Measurements from ENCODE around the gene SLC7A6OS. TPM values are rescaled to one million over a fixed set of nuclear protein-coding genes. Genes with fewer than 3 reads are reported as not detected.

The SLC7A6OS gene
- total RNA-seq, 1 donor from 2014 or later, result 42.0 TPM

- H3K4me1 Mint-ChIP-seq, result peaks cover 10% of the 10 kb centered on the region
Observed at GRCh38 chr16:68296291-68296690, 14.5 kb downstream of the SLC7A6OS start.

DNA sequence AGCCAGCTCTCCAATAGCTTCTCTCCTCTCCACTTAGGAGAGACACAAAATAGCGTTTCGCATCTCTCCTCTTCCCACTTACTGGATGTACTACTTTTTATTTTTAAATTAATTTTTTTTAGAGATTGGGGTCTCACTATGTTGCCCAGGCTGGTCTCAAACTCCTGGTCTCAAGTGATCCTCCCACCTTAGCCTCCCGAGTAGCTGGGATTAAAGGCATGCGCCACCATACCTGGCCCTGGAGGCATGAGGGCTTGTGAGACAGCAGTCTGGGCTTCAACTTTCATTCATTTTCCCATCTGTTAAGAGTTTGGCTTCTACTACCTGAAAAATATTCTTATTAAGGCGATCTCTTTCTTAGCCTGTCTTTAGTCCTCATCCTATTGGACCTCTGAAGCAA, 18.3 kb downstream of the SLC7A6OS start:
- Mint-ChIP-seq H3K9me3 (no peaks in the 10 kb centered on the region), H3K36me3 (ENCODE audit: low read depth) (peaks cover 80% of the 10 kb centered on the region), H3K27ac (no peak overlapping the region), H3K27me3 (no peaks in the 10 kb centered on the region), H3K4me1 (peaks cover 43% of the 10 kb centered on the region), H3K4me3 (no peak overlapping the region)
- DNase-seq (no peak), ATAC-seq (ENCODE audit: low read depth) (no peak)
- POLR2A ChIA-PET, result no interaction called here
- CTCF ChIA-PET, result interaction anchor here (11.0 kb wide), 1 partner anchor 30 kb away, joined by 166 read pairs; the partner anchor contains the start of gene SLC7A6
- intact Hi-C loops (cut with micrococcal nuclease), result no loop called here
- TF ChIP-seq CTCF (IDR thresholded peaks at IDR 0.05), result no peak

More at GRCh38 chr16:68296291-68296690, 14.5 kb downstream of the SLC7A6OS start:
- Mint-ChIP-seq H3K9me3 (no peaks in the 10 kb centered on the region), H3K36me3 (ENCODE audit: low read depth) (peaks cover 93% of the 10 kb centered on the region), H3K4me3 (no peak overlapping the region), H3K27me3 (no peaks in the 10 kb centered on the region), H3K27ac (no peak overlapping the region)
- ATAC-seq (ENCODE audit: low read depth) (no peak), DNase-seq (no peak)
- no peak for TF ChIP-seq CTCF (IDR thresholded peaks at IDR 0.05)
- intact Hi-C loops (cut with micrococcal nuclease), result no loop called here
- CTCF ChIA-PET, result interaction anchor here (0.8 to 1.8 kb wide), 2 partner anchors 32 to 34 kb away, joined by 4 to 6 read pairs; partner anchors contain the start of gene SLC7A6
- POLR2A ChIA-PET, result no interaction called here

DNA sequence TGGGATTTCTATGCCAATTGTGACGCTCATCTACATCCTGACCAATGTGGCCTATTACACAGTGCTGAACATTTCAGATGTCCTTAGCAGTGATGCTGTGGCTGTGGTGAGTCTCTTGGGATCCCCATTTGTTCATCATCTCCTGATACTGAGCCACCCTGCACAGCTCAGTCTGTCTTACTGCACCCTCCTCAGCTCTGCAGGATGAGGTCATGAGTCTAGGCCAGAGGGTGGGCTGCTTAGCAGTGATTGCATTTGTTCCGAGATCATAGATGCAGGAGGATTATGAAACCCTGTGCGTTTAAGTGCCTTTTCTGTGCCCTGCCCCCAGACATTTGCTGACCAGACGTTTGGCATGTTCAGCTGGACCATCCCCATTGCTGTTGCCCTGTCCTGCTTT, 19.5 kb downstream of the SLC7A6OS start:
- H3K4me1 Mint-ChIP-seq, result peaks cover 55% of the 10 kb centered on the region
- ChIA-PET POLR2A (interaction anchor here (1.2 to 3.8 kb wide), 2 partner anchors 20 to 28 kb away, joined by 3 to 59 read pairs; partner anchors contain the start of genes PRMT7, SLC7A6 and SLC7A6OS), CTCF (interaction anchor here (1.0 to 11.0 kb wide), 3 partner anchors 19 to 37 kb away, joined by 3 to 166 read pairs (median 9); partner anchors contain the start of genes PRMT7, SLC7A6 and SLC7A6OS)
- DNase-seq (no peak), ATAC-seq (ENCODE audit: low read depth) (no peak)
- H3K4me3 Mint-ChIP-seq, result no peak overlapping the region
- intact Hi-C loops (cut with micrococcal nuclease), result no loop called here
- no peaks in the 10 kb centered on the region for H3K27me3 Mint-ChIP-seq
- peaks cover 73% of the 10 kb centered on the region for H3K36me3 Mint-ChIP-seq (ENCODE audit: low read depth)
- no peak for TF ChIP-seq CTCF (IDR thresholded peaks at IDR 0.05)
- H3K9me3 Mint-ChIP-seq, result no peaks in the 10 kb centered on the region
- H3K27ac Mint-ChIP-seq, result peak overlapping the region; percentile 75

DNA sequence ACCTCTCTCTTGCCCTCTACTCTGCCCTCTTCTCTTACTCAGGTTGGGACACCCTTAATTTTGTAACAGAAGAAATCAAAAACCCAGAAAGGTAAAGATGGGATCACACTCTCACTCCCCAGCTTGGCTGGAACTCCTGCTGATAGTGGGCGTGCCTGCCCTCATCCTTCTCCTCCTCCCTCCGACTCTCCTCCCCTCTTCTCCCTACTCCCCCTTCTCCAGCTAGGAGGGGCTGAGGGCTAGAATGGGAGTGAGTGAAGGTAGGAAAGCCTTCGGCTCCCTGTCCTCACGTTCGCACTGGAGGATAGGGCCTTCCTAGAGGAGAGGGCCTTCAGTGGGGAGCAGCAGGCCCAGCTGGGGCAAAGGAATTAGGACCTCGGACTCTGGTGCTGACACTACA, 20.3 kb downstream of the SLC7A6OS start:
- POLR2A ChIA-PET, result interaction anchor here (0.7 to 3.8 kb wide), 5 partner anchors 10 to 28 kb away, joined by 3 to 59 read pairs (median 3); partner anchors contain the start of genes PRMT7, SLC7A6 and SLC7A6OS
- Mint-ChIP-seq H3K4me1 (peaks cover 63% of the 10 kb centered on the region), H3K27ac (peak overlapping the region; percentile 90), H3K4me3 (no peak overlapping the region), H3K36me3 (ENCODE audit: low read depth) (peaks cover 66% of the 10 kb centered on the region), H3K9me3 (no peaks in the 10 kb centered on the region), H3K27me3 (no peaks in the 10 kb centered on the region)
- TF ChIP-seq CTCF (IDR thresholded peaks at IDR 0.05), result no peak
- no peak for DNase-seq
- no peak for ATAC-seq (ENCODE audit: low read depth)
- CTCF ChIA-PET, result interaction anchor here (1.0 to 11.0 kb wide), 3 partner anchors 20 to 39 kb away, joined by 5 to 166 read pairs (median 9); partner anchors contain the start of genes PRMT7, SLC7A6 and SLC7A6OS
- intact Hi-C loops (cut with micrococcal nuclease), result no loop called here

DNA sequence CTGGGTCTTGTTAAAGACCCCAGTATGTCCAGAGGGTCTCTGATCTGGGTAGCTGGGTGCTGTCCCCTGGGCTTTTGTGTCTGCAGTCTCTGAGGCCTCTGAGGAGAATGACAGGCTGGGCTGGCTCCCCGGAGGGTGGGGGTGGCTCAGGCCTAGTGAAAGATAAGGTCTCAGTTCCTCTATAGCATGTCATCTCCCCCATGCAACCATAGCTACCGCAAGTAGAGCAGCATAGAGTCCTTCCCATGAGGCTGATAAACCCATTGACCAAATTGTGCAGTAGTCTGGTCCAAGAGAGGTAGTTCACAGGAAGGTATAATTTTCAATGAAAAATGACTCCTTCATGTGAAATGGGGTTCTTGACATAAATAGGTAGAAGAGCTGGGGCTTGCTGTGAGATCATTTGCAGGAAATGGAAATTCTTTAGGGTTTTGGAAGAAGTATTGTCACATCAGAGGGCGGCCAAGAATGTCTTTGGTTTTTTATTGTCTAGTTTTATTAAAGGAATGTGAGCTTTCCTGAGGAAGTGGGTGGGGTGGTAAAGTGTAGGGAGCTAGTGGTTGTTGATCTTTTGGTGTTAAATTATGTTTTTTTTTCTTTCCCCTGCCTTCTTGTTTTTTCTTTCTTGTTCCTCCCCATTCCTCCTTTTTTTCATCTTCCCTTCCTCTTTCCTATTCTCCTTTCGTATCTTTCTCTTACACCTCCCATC, 21.0 kb downstream of the SLC7A6OS start:
- H3K9me3 Mint-ChIP-seq, result no peaks in the 10 kb centered on the region
- peaks cover 59% of the 10 kb centered on the region for H3K36me3 Mint-ChIP-seq (ENCODE audit: low read depth)
- H3K4me3 Mint-ChIP-seq, result peak overlapping the region; percentile 62
- DNase-seq (peak; percentile 67), ATAC-seq (ENCODE audit: low read depth) (peak; percentile 89)
- CTCF ChIA-PET, result interaction anchor here (1.0 to 11.0 kb wide), 3 partner anchors 21 to 39 kb away, joined by 5 to 166 read pairs (median 9); partner anchors contain the start of genes PRMT7, SLC7A6 and SLC7A6OS
- POLR2A ChIA-PET, result interaction anchor here (0.7 to 3.8 kb wide), 10 partner anchors 10 to 488 kb away, joined by 3 to 59 read pairs (median 3); partner anchors contain the start of genes PLA2G15, PRMT7, SLC7A6 and SLC7A6OS
- peak overlapping the region; percentile 90 for H3K27ac Mint-ChIP-seq
- H3K4me1 Mint-ChIP-seq, result peaks cover 70% of the 10 kb centered on the region
- no peak for TF ChIP-seq CTCF (IDR thresholded peaks at IDR 0.05)
- H3K27me3 Mint-ChIP-seq, result no peaks in the 10 kb centered on the region
- intact Hi-C loops (cut with micrococcal nuclease), result loop anchor here (1.0 to 5.0 kb wide), 5 partner anchors 14 to 898 kb away; partner anchors contain the start of genes SLC7A6, SLC7A6OS and SNTB2
